GM18951 (cell line): ENCODE results near the gene SMC3.

ENCODE experiments used
- POLR2A ChIP-seq: IDR thresholded peaks from 4 replicates; pipeline ENCODE4 v1.6.1; 2011; ENCODE audit warnings: mild to moderate bottlenecking; ENCODE audit not compliant: insufficient read length, insufficient read depth; ENCODE audit errors: extremely low read depth
- in situ Hi-C: fragments of 300-500 bp; cut with MboI; formaldehyde crosslinking; loops from one replicate; pipeline ENCODE4 v1.12.0; 2022; ENCODE audit warnings: low sequenced_read_pairs, mixed read lengths, inconsistent platforms; ENCODE audit not compliant: unreplicated experiment

The SMC3 gene

GRCh38 chr10:110644598-110645462 lies 77.3 kb downstream of the SMC3 start:
- no peak for TF ChIP-seq POLR2A
- in situ Hi-C loops: no loop called here

GRCh38 chr10:110646417-110647135 lies 79.1 kb downstream of the SMC3 start:
- in situ Hi-C loops: no loop called here
- no peak for TF ChIP-seq POLR2A

DNA sequence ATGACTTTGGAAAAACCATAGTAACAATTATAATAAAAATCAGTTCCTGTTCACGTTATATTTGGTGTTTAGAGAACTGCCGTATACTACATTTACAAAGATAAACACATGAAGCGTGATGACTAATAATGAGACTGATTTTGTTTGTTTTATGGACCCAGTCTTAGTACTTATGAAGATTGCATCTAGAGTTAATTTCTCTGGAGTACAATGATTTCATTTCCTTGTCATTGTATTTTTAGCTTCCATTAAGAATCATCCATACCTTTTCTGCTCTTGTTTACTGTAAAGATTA lies 79.6 kb downstream of the SMC3 start:
- TF ChIP-seq POLR2A: no peak

GRCh38 chr10:110648692-110649346 lies 81.3 kb downstream of the SMC3 start:
- TF ChIP-seq POLR2A: no peak
- in situ Hi-C loops: no loop called here

More for the DNA sequence above, 79.6 kb downstream of the SMC3 start:
- in situ Hi-C loops: no loop called here

GRCh38 chr10:110649347-110650264 lies 82.1 kb downstream of the SMC3 start:
- TF ChIP-seq POLR2A: no peak
- in situ Hi-C loops: no loop called here

DNA sequence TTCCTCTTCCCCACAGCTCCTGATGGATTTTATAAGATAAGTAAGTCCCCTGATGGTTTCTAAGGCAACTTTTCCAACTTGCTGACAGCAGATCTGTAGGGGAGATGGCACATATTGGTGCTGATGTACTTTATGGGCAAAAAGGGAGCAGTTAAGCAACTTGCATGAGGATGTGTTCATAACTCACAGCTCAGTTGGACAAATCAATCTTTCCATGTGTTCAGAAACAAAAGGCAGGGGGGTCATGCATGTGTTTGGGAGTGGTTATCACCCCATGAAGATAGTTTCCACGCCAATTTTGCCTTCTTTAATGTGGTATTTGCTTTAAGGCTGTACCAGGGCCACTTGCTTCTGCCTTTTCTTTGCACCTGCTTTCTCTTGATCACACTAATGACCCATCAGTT lies 82.8 kb downstream of the SMC3 start:
- in situ Hi-C loops: no loop called here

GRCh38 chr10:110651044-110651958 lies 83.8 kb downstream of the SMC3 start:
- in situ Hi-C loops: no loop called here
- TF ChIP-seq POLR2A: no peak

More for the DNA sequence above, 82.8 kb downstream of the SMC3 start:
- TF ChIP-seq POLR2A: no peak

DNA sequence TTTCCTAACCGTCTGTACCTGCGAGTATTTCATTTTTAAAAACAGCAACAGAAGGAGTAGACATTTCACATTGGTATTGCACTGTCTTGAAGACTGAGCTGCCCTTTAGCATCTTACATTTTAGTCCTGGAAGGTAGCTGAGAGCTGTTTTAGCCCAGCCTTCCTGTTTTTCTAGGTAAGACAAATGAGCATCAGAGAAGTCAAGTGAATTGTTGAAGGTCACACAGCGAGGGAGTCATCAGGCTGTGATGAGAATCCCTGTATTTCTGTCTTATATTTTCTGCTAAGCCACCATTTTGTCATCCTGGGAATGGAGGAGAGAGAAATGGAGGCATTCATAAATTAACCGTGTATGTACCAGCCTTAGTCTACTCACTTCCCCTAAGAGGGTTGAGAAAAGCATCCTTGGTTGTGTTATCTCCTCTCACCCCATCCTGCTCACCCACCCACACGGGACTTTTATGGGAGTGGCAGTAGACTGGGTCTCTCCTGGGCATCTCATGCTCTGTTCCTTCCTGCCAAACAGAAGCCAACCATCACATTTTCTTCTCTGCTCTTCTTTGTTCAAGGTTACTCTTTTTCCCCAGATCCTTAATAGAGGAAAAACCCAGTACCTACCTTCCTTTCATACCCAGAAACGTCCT lies 85.1 kb downstream of the SMC3 start:
- in situ Hi-C loops: no loop called here

More for the DNA sequence above, 85.1 kb downstream of the SMC3 start:
- no peak for TF ChIP-seq POLR2A
